ENCODE results near the gene UQCRC1. TPM values are rescaled to one million over a fixed set of nuclear protein-coding genes. Genes with fewer than 3 reads are reported as not detected.

The UQCRC1 gene
- total and polyA plus RNA-seq, 2 donors from 2014 or later: 207 to 584 TPM

GRCh38 chr3:48581621-48582481, 27.6 kb downstream of the UQCRC1 start:
- DNase-seq (no peak), FAIRE-seq (no peak)
- H3K27me3 ChIP-seq (ENCODE audit: control insufficient read depth, insufficient read depth, low read length): no peaks in the 10 kb centered on the region
- TF ChIP-seq CTCF (IDR thresholded peaks at IDR 0.05; ENCODE audit: borderline replicate concordance, extremely low read depth, insufficient read depth): no peak
- H3K4me3 ChIP-seq (ENCODE audit: low read length in 3 of 3): no peak overlapping the region
- no peak overlapping the region for H3K27ac ChIP-seq (ENCODE audit: low read depth in 2 of 2, low read length in 2 of 2)
- intact Hi-C loops (cut with DNase I): no loop called here
- no peak overlapping the region for H3K9ac ChIP-seq (ENCODE audit: low read length in 3 of 3)
- no peaks in the 10 kb centered on the region for H3K9me3 ChIP-seq (ENCODE audit: control insufficient read depth in 2 of 3, insufficient read depth in 1 of 3, low read length in 3 of 3)
- H3K4me1 ChIP-seq (ENCODE audit: control insufficient read depth in 2 of 3, insufficient read depth in 2 of 3, low read depth in 1 of 3, low read length in 3 of 3): no peaks in the 10 kb centered on the region
- H3K36me3 ChIP-seq (ENCODE audit: control insufficient read depth in 2 of 3, insufficient read depth in 3 of 3, low read length in 3 of 3): peaks cover 0 to 2% (median 0%) of the 10 kb centered on the region in 3 donors

GRCh38 chr3:48576647-48577046, 32.8 kb downstream of the UQCRC1 start:
- FAIRE-seq (no peak), DNase-seq (no peak)
- H3K27ac ChIP-seq (ENCODE audit: low read depth in 2 of 2, low read length in 2 of 2): no peak overlapping the region
- no peaks in the 10 kb centered on the region for H3K27me3 ChIP-seq (ENCODE audit: control insufficient read depth, insufficient read depth, low read length)
- no peaks in the 10 kb centered on the region for H3K9me3 ChIP-seq (ENCODE audit: control insufficient read depth in 2 of 3, insufficient read depth in 1 of 3, low read length in 3 of 3)
- H3K4me1 ChIP-seq (ENCODE audit: control insufficient read depth in 2 of 3, insufficient read depth in 2 of 3, low read depth in 1 of 3, low read length in 3 of 3): no peaks in the 10 kb centered on the region
- H3K36me3 ChIP-seq (ENCODE audit: control insufficient read depth in 2 of 3, insufficient read depth in 3 of 3, low read length in 3 of 3): peaks cover 0 to 2% (median 0%) of the 10 kb centered on the region in 3 donors
- H3K4me3 ChIP-seq (ENCODE audit: low read length in 3 of 3): no peak overlapping the region
- no peak for TF ChIP-seq CTCF (IDR thresholded peaks at IDR 0.05; ENCODE audit: borderline replicate concordance, extremely low read depth, insufficient read depth)
- H3K9ac ChIP-seq (ENCODE audit: low read length in 3 of 3): no peak overlapping the region
- intact Hi-C loops (cut with DNase I): no loop called here

- H3K27me3 ChIP-seq (ENCODE audit: control insufficient read depth, insufficient read depth, low read length): no peaks in the 10 kb centered on the region
- no peak overlapping the region for H3K27ac ChIP-seq (ENCODE audit: low read depth in 2 of 2, low read length in 2 of 2)
- DNase-seq: no peak
- no peak for TF ChIP-seq CTCF (IDR thresholded peaks at IDR 0.05; ENCODE audit: borderline replicate concordance, extremely low read depth, insufficient read depth)
- no peak for FAIRE-seq
- no peaks in the 10 kb centered on the region for H3K4me1 ChIP-seq (ENCODE audit: control insufficient read depth in 2 of 3, insufficient read depth in 2 of 3, low read depth in 1 of 3, low read length in 3 of 3)
- peaks cover 0 to 2% (median 0%) of the 10 kb centered on the region in 3 donors for H3K36me3 ChIP-seq (ENCODE audit: control insufficient read depth in 2 of 3, insufficient read depth in 3 of 3, low read length in 3 of 3)
- H3K9me3 ChIP-seq (ENCODE audit: control insufficient read depth in 2 of 3, insufficient read depth in 1 of 3, low read length in 3 of 3): no peaks in the 10 kb centered on the region
- H3K9ac ChIP-seq (ENCODE audit: low read length in 3 of 3): no peak overlapping the region
- intact Hi-C loops (cut with DNase I): no loop called here
- no peak overlapping the region for H3K4me3 ChIP-seq (ENCODE audit: low read length in 3 of 3)
These were observed 34.1 kb downstream of the UQCRC1 start for GRCh38 chr3:48575366-48575765.

Data from kidney (tissue), 14 donors.